GM23338 (cell line): ENCODE measurements around the gene B4GAT1. TPM values are rescaled to one million over a fixed set of nuclear protein-coding genes. Genes with fewer than 3 reads are reported as not detected.

ENCODE experiments used
- ATAC-seq: fragments of 200-7000 bp; cut with Tn5 transposase; 3 replicates; pipeline ENCODE4 v1.9.1; 2020
- DNase-seq: peaks from one replicate; pipeline ENCODE4 v3.0.0-alpha.2; 2015; ENCODE audit warnings: low spot score
- H2AFZ ChIP-seq: fragments of 200-600 bp; sonication (generic); 2 replicates; pipeline ENCODE4 v1.8.0; 2016; ENCODE audit warnings: antibody characterized with exemption, mild to moderate bottlenecking, moderate library complexity
- H3F3A ChIP-seq: fragments of 200-600 bp; sonication (generic); replicated peaks from 2 replicates; pipeline ENCODE4 v1.8.0; 2017; ENCODE audit warnings: antibody characterized with exemption, mixed run types, low read depth
- H3K27ac ChIP-seq: fragments of 200-600 bp; sonication (generic); 2 replicates; pipeline ENCODE4 v1.6.1; 2016; ENCODE audit warnings: low read depth
- H3K27me3 ChIP-seq: fragments of 200-600 bp; sonication (generic); 2 replicates; pipeline ENCODE4 v1.8.0; 2016; ENCODE audit warnings: mild to moderate bottlenecking, mixed run types, moderate library complexity; ENCODE audit not compliant: insufficient read depth
- H3K36me3 ChIP-seq: fragments of 200-600 bp; sonication (generic); 2 replicates; pipeline ENCODE4 v1.8.0; 2016; ENCODE audit warnings: mild to moderate bottlenecking; ENCODE audit not compliant: insufficient read depth
- H3K4me1 ChIP-seq: fragments of 200-600 bp; sonication (generic); 2 replicates; pipeline ENCODE4 v1.8.0; 2016; ENCODE audit warnings: mild to moderate bottlenecking, moderate library complexity; ENCODE audit not compliant: insufficient read depth
- H3K4me2 ChIP-seq: fragments of 200-600 bp; sonication (generic); 2 replicates; pipeline ENCODE4 v1.7.1; 2017; ENCODE audit warnings: mixed run types
- H3K4me3 ChIP-seq: fragments of 200-600 bp; sonication (generic); 2 replicates; pipeline ENCODE4 v1.6.1; 2016; ENCODE audit warnings: mixed run types
- H3K79me2 ChIP-seq: fragments of 200-600 bp; sonication (generic); replicated peaks from 2 replicates; pipeline ENCODE4 v1.8.0; 2017; ENCODE audit warnings: mild to moderate bottlenecking; ENCODE audit not compliant: insufficient read depth
- H3K9me2 ChIP-seq: fragments of 200-600 bp; sonication (generic); 2 replicates; pipeline ENCODE4 v1.8.0; 2017; ENCODE audit not compliant: insufficient read depth
- H4K20me1 ChIP-seq: fragments of 200-600 bp; sonication (generic); replicated peaks from 2 replicates; pipeline ENCODE4 v1.8.0; 2017; ENCODE audit warnings: mild to moderate bottlenecking; ENCODE audit not compliant: insufficient read depth
- H3K27ac Mint-ChIP-seq: 2 replicates; pipeline ENCODE4 v1.8.0; 2020; ENCODE audit warnings: inconsistent platforms, mild to moderate bottlenecking, moderate library complexity, mixed read lengths
- H3K27me3 Mint-ChIP-seq: 3 replicates; pipeline ENCODE4 v1.8.0; 2022; ENCODE audit warnings: low read depth, mild to moderate bottlenecking, moderate library complexity, mixed read lengths, inconsistent platforms; ENCODE audit not compliant: insufficient read depth, poor library complexity
- H3K36me3 Mint-ChIP-seq: 3 replicates; pipeline ENCODE4 v1.8.0; 2021; ENCODE audit warnings: low read depth, mild to moderate bottlenecking, inconsistent platforms, moderate library complexity, mixed read lengths
- H3K4me1 Mint-ChIP-seq: 3 replicates; pipeline ENCODE4 v1.8.0; 2020; ENCODE audit warnings: mild to moderate bottlenecking, inconsistent platforms, mixed read lengths
- H3K4me3 Mint-ChIP-seq: 3 replicates; pipeline ENCODE4 v1.8.0; 2021; ENCODE audit warnings: moderate library complexity, mild to moderate bottlenecking, inconsistent platforms, mixed read lengths
- H3K9me3 Mint-ChIP-seq: 3 replicates; pipeline ENCODE4 v1.8.0; 2020; ENCODE audit warnings: moderate library complexity, mild to moderate bottlenecking, inconsistent platforms, mixed read lengths
- EZH2 ChIP-seq: fragments of 200-600 bp; sonication (generic); IDR thresholded peaks from one replicate; pipeline ENCODE4 v1.8.0; 2017; ENCODE audit warnings: antibody characterized with exemption, mild to moderate bottlenecking, low read depth; ENCODE audit not compliant: unreplicated experiment
- NANOG ChIP-seq: IDR thresholded peaks from 2 replicates; pipeline ENCODE4 v1.6.1; 2016; ENCODE audit warnings: antibody characterized with exemption, borderline replicate concordance
- POLR2AphosphoS5 ChIP-seq: IDR thresholded peaks from 2 replicates; pipeline ENCODE4 v1.6.1; 2016; ENCODE audit warnings: antibody characterized with exemption, low read depth
- STAT1 ChIP-seq: IDR thresholded peaks from one replicate; pipeline ENCODE4 v1.6.1; 2016; ENCODE audit warnings: antibody characterized with exemption; ENCODE audit not compliant: unreplicated experiment
- polyA plus RNA-seq: library from polyadenylated mRNA; unstranded; fragments of >200 nt; fragmentation: Nextera tagmentation; extraction: Ambion mirVana; gene quantifications from 2 replicates; pipeline ENCODE4 v1.2.1, GENCODE V29; 2016
- total RNA-seq: library from RNA; depleted of rRNA; stranded (reverse); fragments of >200 nt; shearing (Covaris generic); gene quantifications from 2 replicates; pipeline ENCODE4 v1.2.3, GENCODE V29; 2014
- TF ChIP-seq, protein P1 (sequence below): IDR thresholded peaks from 2 replicates; pipeline ENCODE4 v1.6.1; 2016; ENCODE audit warnings: antibody characterized with exemption
- TF ChIP-seq, protein P2 (sequence below), 2 experiments: fragments of 200-600 bp in 1 of 2; sonication (generic) in 1 of 2; conservative IDR thresholded peaks; 2 replicates each; pipeline versions ENCODE4 v1.5.1 to v1.6.1; 2016 to 2017; ENCODE audit warnings: antibody characterized with exemption in 2 of 2, low read depth in 2 of 2, mild to moderate bottlenecking in 2 of 2, moderate library complexity in 1 of 2
- TF ChIP-seq, protein P3 (sequence below): IDR thresholded peaks from one replicate; pipeline ENCODE4 v1.6.1; 2018; ENCODE audit warnings: antibody characterized with exemption; ENCODE audit not compliant: unreplicated experiment

B4GAT1 gene
- total and polyA plus RNA-seq, 2 experiments from 2014 or later = 23.5 to 41.9 TPM

DNA sequence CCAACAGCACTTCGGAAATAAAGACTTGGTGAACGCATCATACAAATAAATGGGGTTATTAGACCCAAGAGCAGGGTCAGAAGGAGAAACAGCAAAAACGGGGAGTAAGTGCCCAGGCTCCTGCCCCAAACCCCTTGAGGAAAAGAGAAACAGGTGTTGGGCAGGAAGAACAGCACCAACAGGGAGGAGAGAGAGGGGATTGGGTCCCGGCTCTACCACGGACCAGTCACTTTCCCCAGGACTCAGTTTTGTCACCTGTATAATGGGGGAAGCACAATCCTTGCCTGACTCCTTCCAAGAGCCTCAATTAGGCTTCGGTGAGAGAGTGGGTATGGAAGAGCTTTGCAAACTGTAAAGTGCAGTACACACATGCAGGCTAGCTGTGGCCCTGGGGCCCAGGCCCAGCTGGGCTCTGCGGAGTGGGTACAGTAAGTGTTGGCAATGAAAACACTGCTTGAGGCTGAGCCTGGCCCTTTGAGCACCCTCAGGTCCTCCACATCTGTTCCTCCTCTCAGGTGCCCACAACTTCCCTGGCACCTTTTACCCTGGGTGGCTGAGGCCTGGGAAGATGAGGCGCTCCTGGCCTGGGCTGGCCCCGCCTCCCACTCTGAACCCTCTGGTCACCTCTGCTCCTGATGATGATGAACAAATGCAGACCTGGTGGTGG lies 15.2 kb upstream of the B4GAT1 start:
- Histone ChIP-seq H2AFZ (no peak overlapping the region), H3K4me1 (peaks cover 6% of the 10 kb centered on the region; the same call in 1 of the 2 replicates), H3F3A (peaks cover 48% of the 10 kb centered on the region), H3K4me2 (no peak overlapping the region), H3K9me2 (no peaks in the 10 kb centered on the region), H3K27ac (0 out of 2 replicates have a peak overlapping the region, but pooled peaks have one; percentile 14), H3K4me3 (no peak overlapping the region), H3K36me3 (peaks cover 15% of the 10 kb centered on the region; the same call in 1 of the 2 replicates), H4K20me1 (peaks cover 17% of the 10 kb centered on the region), H3K27me3 (no peaks in the 10 kb centered on the region), H3K79me2 (no peaks in the 10 kb centered on the region)
- no peak for DNase-seq
- Mint-ChIP-seq H3K27me3 (peaks cover 29% of the 10 kb centered on the region), H3K27ac (no peak overlapping the region), H3K9me3 (no peaks in the 10 kb centered on the region; the same call in 2 of the 3 replicates), H3K36me3 (peaks cover 61% of the 10 kb centered on the region), H3K4me3 (no peak overlapping the region; the same call in 2 of the 3 replicates), H3K4me1 (peaks cover 7% of the 10 kb centered on the region)
- ATAC-seq = no peak
- peak; percentile 9 for TF ChIP-seq POLR2AphosphoS5
- TF ChIP-seq NANOG = no peak
- TF ChIP-seq STAT1 = no peak
- TF ChIP-seq, protein P1, sequence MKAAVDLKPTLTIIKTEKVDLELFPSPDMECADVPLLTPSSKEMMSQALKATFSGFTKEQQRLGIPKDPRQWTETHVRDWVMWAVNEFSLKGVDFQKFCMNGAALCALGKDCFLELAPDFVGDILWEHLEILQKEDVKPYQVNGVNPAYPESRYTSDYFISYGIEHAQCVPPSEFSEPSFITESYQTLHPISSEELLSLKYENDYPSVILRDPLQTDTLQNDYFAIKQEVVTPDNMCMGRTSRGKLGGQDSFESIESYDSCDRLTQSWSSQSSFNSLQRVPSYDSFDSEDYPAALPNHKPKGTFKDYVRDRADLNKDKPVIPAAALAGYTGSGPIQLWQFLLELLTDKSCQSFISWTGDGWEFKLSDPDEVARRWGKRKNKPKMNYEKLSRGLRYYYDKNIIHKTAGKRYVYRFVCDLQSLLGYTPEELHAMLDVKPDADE = no peak
- TF ChIP-seq, protein P2, sequence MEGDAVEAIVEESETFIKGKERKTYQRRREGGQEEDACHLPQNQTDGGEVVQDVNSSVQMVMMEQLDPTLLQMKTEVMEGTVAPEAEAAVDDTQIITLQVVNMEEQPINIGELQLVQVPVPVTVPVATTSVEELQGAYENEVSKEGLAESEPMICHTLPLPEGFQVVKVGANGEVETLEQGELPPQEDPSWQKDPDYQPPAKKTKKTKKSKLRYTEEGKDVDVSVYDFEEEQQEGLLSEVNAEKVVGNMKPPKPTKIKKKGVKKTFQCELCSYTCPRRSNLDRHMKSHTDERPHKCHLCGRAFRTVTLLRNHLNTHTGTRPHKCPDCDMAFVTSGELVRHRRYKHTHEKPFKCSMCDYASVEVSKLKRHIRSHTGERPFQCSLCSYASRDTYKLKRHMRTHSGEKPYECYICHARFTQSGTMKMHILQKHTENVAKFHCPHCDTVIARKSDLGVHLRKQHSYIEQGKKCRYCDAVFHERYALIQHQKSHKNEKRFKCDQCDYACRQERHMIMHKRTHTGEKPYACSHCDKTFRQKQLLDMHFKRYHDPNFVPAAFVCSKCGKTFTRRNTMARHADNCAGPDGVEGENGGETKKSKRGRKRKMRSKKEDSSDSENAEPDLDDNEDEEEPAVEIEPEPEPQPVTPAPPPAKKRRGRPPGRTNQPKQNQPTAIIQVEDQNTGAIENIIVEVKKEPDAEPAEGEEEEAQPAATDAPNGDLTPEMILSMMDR (conservative IDR thresholded peaks at IDR 0.05; ENCODE audit: low read depth in 2 of 2) = no peak
- no peak for TF ChIP-seq EZH2

DNA sequence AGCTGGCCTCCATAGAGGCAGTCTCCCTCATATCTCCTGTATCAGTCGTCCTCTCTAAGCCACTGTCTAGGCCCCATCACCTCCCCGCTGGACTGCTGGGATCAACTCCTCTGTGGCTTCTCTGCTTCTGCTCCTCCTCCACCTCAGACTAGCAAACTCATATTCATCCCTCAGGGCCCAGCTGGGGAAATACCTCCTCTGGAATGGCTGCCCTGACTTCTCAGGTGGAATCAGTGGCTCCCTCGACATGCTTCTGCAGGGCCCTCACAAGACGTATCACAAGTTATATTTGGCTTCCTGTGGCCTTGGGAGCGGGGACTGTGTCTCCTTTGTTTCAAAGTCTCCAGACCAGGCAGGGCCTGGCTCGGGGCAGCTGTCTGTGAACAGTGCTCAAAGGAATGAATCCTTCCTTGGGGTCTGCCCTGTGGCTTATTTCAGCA lies 14.1 kb upstream of the B4GAT1 start:
- Histone ChIP-seq H2AFZ (no peak overlapping the region), H3K27ac (peak overlapping the region; percentile 74), H3K79me2 (no peaks in the 10 kb centered on the region), H3K27me3 (no peaks in the 10 kb centered on the region), H4K20me1 (peaks cover 8% of the 10 kb centered on the region), H3K4me3 (no peak overlapping the region), H3K9me2 (no peaks in the 10 kb centered on the region), H3K4me1 (peaks cover 6% of the 10 kb centered on the region; the same call in 1 of the 2 replicates), H3F3A (peaks cover 41% of the 10 kb centered on the region; the same call in 1 of the 2 replicates), H3K36me3 (peaks cover 8% of the 10 kb centered on the region; the same call in 1 of the 2 replicates), H3K4me2 (no peak overlapping the region)
- H3K27me3 Mint-ChIP-seq = peaks cover 27% of the 10 kb centered on the region
- no peak for ATAC-seq
- no peaks in the 10 kb centered on the region; the same call in 2 of the 3 replicates for H3K9me3 Mint-ChIP-seq
- TF ChIP-seq, protein P3, sequence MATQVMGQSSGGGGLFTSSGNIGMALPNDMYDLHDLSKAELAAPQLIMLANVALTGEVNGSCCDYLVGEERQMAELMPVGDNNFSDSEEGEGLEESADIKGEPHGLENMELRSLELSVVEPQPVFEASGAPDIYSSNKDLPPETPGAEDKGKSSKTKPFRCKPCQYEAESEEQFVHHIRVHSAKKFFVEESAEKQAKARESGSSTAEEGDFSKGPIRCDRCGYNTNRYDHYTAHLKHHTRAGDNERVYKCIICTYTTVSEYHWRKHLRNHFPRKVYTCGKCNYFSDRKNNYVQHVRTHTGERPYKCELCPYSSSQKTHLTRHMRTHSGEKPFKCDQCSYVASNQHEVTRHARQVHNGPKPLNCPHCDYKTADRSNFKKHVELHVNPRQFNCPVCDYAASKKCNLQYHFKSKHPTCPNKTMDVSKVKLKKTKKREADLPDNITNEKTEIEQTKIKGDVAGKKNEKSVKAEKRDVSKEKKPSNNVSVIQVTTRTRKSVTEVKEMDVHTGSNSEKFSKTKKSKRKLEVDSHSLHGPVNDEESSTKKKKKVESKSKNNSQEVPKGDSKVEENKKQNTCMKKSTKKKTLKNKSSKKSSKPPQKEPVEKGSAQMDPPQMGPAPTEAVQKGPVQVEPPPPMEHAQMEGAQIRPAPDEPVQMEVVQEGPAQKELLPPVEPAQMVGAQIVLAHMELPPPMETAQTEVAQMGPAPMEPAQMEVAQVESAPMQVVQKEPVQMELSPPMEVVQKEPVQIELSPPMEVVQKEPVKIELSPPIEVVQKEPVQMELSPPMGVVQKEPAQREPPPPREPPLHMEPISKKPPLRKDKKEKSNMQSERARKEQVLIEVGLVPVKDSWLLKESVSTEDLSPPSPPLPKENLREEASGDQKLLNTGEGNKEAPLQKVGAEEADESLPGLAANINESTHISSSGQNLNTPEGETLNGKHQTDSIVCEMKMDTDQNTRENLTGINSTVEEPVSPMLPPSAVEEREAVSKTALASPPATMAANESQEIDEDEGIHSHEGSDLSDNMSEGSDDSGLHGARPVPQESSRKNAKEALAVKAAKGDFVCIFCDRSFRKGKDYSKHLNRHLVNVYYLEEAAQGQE = no peak
- peak; percentile 57; the same call in 1 of the 2 replicates for TF ChIP-seq POLR2AphosphoS5
- H3K4me1 Mint-ChIP-seq = peaks cover 7% of the 10 kb centered on the region
- DNase-seq = no peak
- H3K36me3 Mint-ChIP-seq = peaks cover 50% of the 10 kb centered on the region
- no peak overlapping the region for H3K27ac Mint-ChIP-seq
- H3K4me3 Mint-ChIP-seq = no peak overlapping the region
